Stimulated activated CD8-positive, alpha-beta memory T cell treated with anti-CD3 and anti-CD28 coated beads, Interleukin-2, amount 100 ng/mL, for 1 hour (primary cell): ENCODE measurements around the gene KRTAP26-1.

Source experiments
- DNase-seq, 2 donors: peaks; one replicate each; pipeline ENCODE4 v3.0.0-alpha.2; 2020; ENCODE audit warnings: low read depth in 2 of 2

Gene KRTAP26-1, protein sequence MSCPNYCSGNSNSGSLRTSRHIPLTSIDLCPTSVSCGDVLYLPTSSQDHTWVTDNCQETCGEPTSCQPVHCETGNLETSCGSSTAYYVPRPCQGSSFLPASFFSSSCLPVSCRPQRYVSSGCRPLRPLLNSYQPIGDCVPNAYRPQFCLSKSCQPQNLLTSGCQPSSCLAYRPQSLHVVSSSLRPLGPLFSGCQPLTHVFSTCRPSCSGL

DNA sequence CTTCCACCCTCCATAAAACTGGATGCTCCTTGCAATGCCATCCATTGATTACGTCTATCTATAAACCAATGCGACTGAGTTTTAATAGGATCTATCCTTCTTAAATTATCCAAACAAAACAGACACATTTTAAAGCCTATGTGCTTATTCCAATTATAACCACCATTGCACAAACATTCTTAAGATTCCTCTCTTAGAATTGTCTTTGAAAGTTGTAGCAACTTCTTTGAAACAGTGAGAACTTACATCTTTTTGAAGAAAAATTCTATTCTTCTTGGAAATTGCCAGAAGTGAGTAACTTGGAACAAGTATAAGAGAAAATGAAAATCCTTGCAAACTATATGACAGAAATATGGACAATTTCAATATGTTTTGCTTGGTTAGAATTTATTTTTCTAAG, at the start of gene KRTAP26-1:
Gene KRTAP26-1 (minus strand): TSS at position 101 of the 400 bp plus-strand sequence. CDS start 280 bp downstream, outside the sequence.
- DNase-seq = no peak

DNA sequence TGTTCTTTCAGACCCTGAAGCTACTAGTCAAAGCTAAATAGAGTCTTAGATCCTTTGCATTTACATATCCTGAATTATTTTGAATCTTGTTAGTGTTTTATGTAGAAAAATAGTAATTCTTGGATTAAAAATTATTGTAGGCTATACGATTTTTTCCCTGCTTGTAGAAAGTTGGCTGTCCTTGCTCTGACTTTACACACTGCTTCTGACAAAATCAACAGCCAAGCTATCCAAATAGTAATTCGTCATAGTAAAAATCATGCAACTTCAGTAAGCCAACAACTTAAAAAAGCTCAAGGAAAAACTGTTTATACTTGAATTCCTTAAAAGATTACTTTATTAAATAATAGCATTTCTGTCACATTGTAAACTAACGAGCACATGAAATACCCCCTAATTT, 35.8 kb upstream of the KRTAP26-1 start:
- no peak for DNase-seq

DNA sequence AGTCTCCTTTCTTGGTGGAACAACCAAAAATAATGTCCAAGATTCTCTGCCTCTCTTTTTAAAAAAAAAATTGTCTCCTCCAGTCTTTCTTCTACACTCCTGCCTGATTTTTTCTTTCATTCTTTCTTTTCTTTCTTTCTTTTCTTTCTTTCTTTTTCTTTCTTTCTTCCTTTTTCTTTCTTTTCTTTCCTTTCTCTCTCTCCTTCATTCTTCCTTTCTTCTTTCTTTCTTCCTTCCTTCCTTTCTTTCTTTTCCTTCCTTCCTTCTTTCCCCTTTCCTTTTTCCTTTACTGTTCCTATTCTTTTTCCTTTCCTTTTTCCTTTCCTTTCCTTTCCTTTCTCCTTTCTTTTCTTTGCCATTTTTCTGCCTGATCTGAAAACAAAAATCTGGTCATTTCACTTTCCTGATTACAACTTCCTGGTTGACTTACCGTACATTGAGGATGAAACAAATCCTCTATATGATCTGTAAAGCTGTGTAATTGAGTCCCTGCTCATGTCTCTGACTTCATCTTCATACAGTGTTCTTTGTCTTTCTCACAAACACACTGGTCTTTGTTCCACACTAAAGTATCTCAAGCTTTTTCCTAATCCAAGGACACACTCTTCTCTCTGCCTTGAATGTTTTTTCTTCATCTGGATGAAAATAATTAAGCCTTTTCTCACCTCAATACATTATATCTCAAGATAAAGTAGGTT, 34.3 kb upstream of the KRTAP26-1 start:
- DNase-seq = no peak

DNA sequence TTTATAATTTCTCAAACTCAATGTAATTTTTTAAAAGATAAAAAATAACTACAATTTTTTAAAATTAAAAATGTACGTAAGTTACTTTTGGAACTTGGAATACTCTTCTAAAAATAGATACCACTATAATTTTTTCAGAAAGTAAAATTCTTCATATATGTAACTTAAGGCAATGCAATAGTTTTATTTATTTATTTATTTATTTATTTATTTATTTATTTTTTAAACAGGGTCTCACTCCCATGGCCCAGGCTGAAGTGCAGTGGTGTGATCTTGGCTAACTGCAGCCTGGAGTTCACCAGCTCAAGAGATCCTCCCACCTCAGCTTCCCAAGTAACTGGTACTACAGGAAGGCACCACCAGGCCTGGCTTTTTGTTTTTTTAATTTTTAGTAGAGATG, 31.4 kb upstream of the KRTAP26-1 start:
- DNase-seq = no peak

DNA sequence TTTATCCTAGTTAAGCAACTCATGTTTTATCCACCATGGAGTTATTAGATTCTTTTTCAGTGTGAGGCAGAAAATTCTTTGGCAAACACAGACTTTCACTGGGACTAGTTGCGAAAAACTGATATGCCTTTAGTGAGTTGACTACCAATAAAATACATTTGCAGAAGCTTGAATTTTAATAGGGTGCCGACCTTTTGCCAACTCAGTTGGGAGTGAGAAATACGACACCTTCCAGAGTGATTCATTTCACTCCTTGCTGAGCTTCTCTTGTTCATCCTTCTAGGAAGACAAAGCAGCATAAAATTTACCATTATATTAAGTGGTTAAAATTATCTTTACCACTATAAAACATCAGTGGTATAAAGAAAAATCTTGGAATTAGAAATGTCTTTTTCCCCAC, 29.5 kb upstream of the KRTAP26-1 start:
- DNase-seq = no peak

DNA sequence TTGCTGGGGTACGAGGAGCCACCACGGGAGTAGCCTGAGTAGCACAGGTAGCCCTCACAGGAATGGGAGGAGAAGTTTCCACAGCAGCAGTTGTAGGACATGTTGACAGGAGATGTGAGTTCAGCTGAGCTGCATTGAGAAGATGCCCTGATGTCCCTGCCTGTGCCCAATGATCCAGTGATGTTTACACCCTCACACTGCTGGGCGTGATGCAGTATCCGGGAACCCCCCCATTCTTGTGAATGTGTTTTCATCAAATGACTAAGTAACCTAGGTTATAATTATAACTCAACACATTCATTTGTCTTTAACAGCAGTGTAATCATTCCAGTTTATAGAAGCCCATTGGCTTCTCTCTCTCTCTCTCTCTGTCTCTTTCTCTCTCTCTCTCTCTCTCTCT, 28.4 kb upstream of the KRTAP26-1 start, which contains the start of gene KRTAP23-1:
Gene KRTAP23-1 (minus strand): TSS at position 101 of the 400 bp plus-strand sequence. CDS start 0 bp downstream, at position 101.
- DNase-seq = no peak

DNA sequence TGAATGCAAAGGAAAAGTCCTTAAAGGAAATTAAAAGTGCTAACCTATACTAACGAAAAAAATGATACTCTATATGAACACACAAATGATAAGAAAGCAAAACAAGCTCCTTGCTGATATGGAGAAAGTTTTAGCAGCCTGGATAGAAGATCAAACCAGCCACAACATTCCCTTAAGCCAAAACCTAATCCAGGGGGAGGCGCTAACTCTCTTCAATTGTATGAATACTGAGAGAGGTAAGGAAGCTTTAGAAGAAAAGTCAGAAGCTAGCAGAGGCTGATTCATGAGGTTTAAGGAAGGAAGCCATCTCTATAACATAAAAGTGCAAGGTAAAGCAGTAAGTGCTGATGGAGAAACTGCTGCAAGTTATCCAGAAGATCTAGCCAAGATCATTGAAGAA, 24.9 kb upstream of the KRTAP26-1 start:
- no peak for DNase-seq

DNA sequence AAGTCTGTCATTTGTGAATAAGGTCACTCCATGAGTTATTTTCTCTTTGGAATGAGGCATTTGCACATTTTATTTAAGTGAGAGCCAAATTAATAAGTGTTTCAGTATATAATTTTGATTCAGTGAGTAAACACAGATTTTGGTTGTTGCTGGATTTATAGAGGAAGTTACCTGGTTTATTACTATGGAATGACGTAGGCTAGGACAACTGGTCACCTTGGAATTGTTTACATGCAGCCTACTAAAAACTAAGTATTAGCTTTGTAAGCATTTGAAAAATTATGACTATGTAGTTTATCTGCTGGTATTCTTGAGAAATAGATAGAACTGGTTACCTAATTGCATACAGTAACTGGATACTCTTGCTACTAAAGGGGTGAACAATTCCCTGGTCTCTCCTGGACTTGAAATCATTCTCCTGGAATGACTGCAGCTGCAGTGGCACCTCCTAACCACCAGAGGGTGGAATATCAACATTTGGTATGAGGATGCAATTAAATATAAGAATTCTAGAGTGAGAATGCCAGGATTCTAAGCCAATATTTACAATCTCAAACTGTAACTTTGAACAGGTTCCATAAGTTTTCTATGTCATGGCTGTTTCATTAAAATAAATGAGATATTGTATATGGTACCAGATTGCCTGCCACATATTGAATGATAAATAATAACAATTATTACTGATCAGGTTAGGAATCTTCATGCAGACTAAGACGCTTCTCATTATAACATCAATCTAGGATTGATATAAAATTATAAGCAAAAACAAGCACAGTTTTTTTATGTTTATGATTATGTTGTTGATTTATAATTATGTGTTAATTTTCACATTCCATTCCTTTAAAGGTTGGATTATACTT, 20.8 kb upstream of the KRTAP26-1 start:
- DNase-seq = no peak

DNA sequence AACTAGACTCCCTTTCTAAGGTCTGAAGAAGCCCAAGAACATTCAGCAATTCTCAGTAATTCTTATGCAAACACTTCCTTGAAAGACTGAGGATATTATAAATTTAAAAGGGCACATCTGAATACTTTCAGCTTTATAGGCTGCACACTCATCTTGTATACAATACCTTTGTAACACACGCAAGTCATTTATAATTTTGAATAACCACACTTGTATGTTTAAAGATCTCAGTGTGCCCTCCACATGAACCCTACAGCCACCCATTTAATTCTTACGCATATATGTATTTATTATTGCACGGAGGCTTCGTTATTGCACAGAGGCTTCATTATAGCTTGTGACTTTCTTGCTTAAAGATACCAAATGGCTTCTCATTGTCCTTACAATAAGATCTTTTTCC, 18.6 kb upstream of the KRTAP26-1 start:
- no peak for DNase-seq

DNA sequence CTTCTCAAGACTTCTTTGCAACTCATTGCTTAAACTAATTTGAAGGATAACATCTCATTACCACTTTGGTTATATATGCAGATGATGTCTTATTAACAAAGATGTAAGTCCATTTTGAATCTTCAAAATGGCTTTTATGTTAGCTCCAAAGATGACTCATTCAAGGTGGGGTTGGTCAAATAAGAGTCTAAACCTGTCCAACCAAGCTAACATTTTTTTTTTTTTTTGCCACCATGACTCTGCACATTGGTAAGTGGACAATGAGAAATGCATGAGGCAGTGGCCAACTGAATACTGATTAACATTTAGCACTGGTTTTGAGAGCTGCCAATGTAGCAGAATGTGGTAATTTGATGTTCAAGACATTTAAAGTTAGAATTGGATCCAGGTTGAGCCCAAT, 17.7 kb upstream of the KRTAP26-1 start:
- DNase-seq = no peak

DNA sequence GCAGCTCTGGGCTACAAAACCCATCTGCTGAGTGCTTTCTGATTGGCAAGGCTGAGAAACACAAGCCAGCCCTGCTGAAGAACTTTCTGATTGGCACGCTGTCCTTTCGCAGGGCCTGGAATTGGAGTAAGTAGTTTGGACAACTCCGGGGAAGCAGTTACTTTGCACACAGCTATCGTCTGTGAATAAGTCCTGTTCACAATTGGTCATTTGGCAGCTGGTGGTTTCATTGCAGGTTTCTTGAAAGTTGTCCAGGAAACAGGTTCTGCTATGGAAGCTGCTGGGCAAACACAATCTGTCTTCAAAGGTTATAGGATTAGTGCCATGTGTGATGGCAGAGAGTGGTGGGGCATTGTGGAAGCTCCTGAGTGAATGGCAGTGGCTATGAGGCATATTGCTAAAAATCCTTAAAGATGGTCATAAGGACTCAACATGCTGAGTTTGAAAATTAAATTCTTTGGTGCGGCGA, 17.2 kb upstream of the KRTAP26-1 start, which contains the start of gene KRTAP27-1:
Gene KRTAP27-1 (minus strand): TSS at position 419 of the 469 bp plus-strand sequence. CDS start 26 bp downstream, at position 393.
- DNase-seq = no peak

DNA sequence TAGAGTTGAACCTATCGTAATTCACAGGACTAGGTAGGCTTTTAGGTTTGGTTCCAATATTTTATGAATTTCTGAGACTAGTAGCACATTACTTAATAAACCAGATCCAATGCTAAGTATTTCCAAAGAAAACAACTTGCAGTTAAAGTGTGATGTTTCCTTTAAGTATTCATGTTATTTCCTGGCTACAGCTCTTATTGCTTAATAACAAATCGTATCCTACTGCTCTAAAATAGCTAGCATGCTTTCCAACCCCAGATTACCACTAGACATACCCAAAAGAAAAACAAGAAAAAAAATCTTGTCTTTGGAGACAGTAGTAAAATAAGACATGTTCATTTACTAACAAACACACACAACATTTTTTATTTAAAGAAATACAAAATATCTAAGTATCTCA, 16.5 kb upstream of the KRTAP26-1 start:
- DNase-seq = no peak

DNA sequence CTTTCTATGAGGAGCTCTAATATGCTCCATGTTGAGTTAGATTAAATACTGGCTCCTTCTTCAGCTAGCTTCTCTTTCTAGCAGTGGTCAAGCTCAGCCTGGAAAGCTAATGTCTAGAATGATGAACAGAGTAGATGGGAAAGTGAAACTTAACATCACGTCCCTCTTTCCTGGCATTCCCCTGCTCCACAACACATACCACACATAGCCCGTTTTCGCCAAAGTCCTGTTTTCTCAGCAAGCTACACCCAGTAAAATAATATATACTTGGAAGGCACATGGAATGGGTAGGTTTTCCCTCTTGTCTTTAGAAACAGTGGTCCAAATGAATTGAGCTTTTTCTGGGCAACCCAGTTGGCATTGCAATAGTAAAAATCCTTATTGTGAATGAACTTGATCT, 13.6 kb upstream of the KRTAP26-1 start:
- DNase-seq = no peak

DNA sequence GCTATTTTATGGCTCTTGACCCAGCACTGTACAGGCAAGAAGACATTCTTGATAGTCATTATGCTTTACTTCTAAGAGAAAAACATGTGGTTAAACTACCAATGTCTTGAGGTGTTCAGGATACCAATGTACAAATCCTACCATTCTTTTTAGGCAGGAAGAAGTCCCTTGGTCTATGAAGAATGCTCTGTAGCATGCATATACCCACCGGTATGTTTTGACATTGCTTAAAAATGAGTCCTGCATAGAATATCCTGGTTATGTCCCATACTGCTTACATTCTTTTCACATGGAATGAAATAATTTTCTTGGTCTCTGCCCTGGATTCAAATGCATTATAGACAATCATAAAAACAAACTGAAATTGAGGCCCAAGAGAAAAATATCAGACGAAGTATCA, 12.6 kb upstream of the KRTAP26-1 start:
- no peak for DNase-seq

DNA sequence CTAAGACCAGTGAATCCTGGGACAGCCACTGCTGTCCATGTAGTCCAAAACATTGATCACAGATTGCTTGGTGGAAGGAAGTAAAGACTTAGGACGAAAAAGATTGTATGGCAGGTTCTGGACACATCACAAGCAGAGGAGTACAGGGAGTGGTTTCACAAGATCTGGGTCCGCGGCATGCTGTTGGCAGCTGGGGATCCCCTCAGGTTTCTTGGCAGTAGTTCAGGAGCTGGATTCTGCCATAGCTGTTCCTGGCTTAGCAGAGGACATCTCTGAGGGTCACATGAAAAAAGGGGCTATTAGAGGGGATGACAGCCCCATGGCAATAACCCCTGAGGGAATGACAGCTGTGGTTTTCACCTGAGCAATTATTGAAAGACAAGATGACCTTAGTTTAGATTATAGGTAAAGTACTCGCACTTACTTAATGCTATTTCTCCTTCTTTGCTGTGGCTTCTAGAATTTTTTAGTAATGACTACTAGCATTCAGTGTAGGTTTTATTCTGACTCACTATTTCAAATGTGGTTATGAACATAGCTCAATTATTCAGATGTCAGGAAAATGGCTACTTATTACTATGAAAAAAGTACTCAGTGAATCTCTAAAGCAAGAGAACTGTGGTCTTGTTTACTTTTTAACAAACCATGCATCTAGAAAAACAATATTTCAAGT, 9.2 kb upstream of the KRTAP26-1 start:
- no peak for DNase-seq

DNA sequence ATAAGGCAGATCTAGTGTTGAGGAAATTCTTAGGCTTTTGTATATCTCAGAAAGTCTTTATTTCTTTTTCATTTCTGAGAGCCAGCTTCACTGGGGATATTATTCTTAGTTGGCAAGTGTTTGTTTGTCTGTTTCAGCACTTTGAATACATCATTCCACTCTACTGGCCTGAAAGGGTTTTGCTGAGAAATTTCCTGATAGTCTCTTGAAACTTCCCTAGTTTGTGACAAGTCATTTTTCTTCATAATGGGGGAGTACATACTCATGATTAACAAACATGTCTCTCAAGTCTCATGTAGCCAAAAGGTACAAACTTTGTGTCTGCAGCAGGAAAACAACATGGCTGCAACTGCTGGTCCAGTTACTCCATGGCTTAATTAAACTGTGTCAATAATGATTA, 6.3 kb upstream of the KRTAP26-1 start:
- DNase-seq = no peak

DNA sequence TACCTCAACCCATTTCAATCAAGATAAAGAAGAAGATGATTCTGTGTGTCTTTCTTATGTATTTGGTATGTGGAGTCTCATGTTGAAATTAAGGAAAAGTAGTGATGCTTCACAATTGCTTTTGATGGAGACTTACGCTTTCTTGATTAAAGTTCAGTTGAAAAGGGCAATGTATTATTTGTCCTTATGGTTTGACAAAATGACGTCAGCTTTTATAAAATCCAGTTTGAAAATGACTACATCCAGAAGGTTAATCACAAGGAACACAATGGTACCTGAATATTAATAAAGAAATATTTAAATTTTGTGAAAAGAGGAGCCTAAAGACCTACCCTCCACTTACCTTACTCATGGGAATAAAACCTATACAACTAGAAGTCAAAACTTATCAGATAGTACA, 4.4 kb downstream of the KRTAP26-1 start:
- DNase-seq = no peak

DNA sequence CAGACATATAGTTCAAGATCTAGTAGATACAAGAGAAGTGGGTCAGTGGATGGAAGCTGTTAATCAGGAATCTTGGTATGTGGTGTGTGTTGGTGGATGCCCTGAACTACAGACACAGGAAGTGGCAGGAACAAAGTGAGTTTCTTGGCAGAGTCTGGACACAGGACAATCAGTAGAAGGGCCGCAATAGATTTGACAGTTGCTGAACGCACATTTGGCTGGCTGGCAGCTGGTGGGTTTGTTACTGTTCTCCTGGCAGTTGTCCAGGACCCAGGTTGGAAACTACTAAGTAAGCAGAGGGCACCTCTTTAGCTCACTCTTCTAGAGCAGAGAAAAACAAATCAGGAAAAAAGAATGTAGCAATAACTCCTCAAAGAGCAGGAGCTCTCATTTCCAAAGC, 13.2 kb downstream of the KRTAP26-1 start:
- DNase-seq = no peak

DNA sequence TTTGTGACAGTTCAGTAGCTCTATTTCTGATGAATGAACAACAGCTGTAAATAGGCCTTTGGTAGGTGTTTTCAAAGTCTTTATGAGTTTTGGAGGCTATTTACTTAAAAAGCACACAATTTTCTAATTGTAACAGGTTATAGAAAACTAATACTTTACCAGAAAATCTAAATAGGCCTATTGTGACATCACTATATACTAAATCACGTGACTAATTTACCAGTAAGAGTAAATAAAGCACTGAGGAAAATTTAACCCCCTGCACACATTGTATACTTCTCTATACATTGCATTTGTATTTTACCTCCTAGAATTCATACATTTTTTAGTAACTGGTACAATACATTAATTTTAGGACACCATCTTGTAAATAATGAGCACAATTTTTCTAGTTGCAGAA, 15.0 kb downstream of the KRTAP26-1 start:
- no peak for DNase-seq

DNA sequence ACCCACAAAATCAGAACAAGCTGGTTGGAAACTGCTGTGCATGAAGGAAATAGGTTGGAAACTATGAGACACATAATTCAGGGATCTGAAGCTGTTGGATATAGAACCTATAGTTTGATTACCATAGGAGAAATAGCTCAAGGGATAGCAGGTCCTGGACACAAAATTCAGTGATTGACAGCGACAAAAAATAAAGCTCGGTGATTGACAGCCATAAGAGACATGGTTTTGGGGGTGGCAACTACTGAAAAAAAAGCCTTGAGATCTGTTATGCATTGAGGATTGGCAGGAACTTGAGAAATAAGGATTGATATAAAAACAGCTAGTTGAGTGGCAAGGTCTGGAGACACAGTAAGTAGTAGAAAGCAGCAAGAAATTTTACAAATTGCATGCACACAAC, 30.9 kb downstream of the KRTAP26-1 start, which contains the start of gene KRTAP25-1:
Gene KRTAP25-1 (minus strand): TSS at position 300 of the 400 bp plus-strand sequence. CDS start 24 bp downstream, at position 276.
- DNase-seq = no peak

DNA sequence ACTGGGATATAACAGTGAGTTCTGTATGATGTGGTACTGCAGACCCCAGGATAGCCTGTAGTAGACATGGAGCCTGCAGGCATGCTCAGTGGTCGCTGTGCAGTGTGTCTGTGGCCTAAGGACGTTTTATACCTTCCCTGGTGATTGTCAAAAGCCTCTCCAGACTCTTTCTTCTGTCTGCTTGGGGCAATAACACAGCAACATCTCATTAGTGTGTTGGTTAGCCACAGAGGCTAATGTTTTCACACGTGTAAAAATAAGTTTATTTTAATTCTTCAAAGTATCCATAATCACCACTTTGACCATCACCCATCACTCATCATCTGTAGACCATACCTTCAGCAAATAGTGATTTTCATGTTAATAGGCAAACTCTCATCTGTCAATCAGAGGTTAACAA, 37.3 kb downstream of the KRTAP26-1 start, which contains the start of gene KRTAP24-1:
Gene KRTAP24-1 (minus strand): TSS at position 101 of the 400 bp plus-strand sequence. CDS start 18 bp downstream, at position 83.
- no peak for DNase-seq
